DMS114 treated with DMSO at 0.1 percent for 48 hours (cell line): ENCODE data around the gene NDUFB11.

Experiments used
- DNase-seq: peaks from one replicate; lab custom pipeline; 2025; ENCODE audit not compliant: unreplicated experiment; lab: John Stamatoyannopoulos, UW

Gene NDUFB11

GRCh38 chrX:47144626-47145394, at the start of gene NDUFB11, which contains the start of gene RBM10:
Gene NDUFB11 (minus strand): TSS chrX:47144702. CDS start chrX:47144679, 23 bp downstream.
Gene RBM10 (plus strand): TSS chrX:47145221. CDS start chrX:47147482, 2,261 bp downstream.
- DNase-seq: peak; percentile 84

- DNase-seq: peak; percentile 89
These were observed 49.1 kb upstream of the NDUFB11 start, which contains the start of gene UBA1 for GRCh38 chrX:47193475-47194193. Gene UBA1 (plus strand): TSS chrX:47193829. CDS start chrX:47198803, 4,974 bp downstream.

GRCh38 chrX:47191806-47192401, 47.4 kb upstream of the NDUFB11 start:
- DNase-seq: no peak

- no peak for DNase-seq
These were observed 46.8 kb upstream of the NDUFB11 start for GRCh38 chrX:47191331-47191730.

GRCh38 chrX:47190445-47191269, 46.2 kb upstream of the NDUFB11 start:
- peak; percentile 77 for DNase-seq

- no peak for DNase-seq
These were observed 45.4 kb upstream of the NDUFB11 start for GRCh38 chrX:47189906-47190305.

- no peak for DNase-seq
These were observed 42.7 kb upstream of the NDUFB11 start for GRCh38 chrX:47187106-47187677.

GRCh38 chrX:47186096-47186740, 41.7 kb upstream of the NDUFB11 start:
- DNase-seq: no peak

- DNase-seq: no peak
These were observed 40.7 kb upstream of the NDUFB11 start for GRCh38 chrX:47185241-47185640.

- no peak for DNase-seq
These were observed 40.0 kb upstream of the NDUFB11 start for GRCh38 chrX:47184486-47184885.

GRCh38 chrX:47182106-47182700, 37.7 kb upstream of the NDUFB11 start:
- no peak for DNase-seq

- DNase-seq: no peak
These were observed 36.8 kb upstream of the NDUFB11 start for GRCh38 chrX:47181301-47181700.

- no peak for DNase-seq
These were observed 35.8 kb upstream of the NDUFB11 start for GRCh38 chrX:47180346-47180745.

GRCh38 chrX:47179928-47180255, 35.4 kb upstream of the NDUFB11 start:
- DNase-seq: no peak

- no peak for DNase-seq
These were observed 34.9 kb upstream of the NDUFB11 start for GRCh38 chrX:47179221-47179927.

- no peak for DNase-seq
These were observed 33.8 kb upstream of the NDUFB11 start for GRCh38 chrX:47178337-47178736.

GRCh38 chrX:47177079-47177478, 32.6 kb upstream of the NDUFB11 start:
- DNase-seq: no peak

- no peak for DNase-seq
These were observed 31.7 kb upstream of the NDUFB11 start for GRCh38 chrX:47176101-47176740.

- no peak for DNase-seq
These were observed 31.1 kb upstream of the NDUFB11 start for GRCh38 chrX:47175588-47175980.
